ENCODE measurements around the gene NISCH. TPM values are rescaled to one million over a fixed set of nuclear protein-coding genes. Genes with fewer than 3 reads are reported as not detected.

Gene NISCH
- total and polyA plus RNA-seq, 2 donors (not counting 1 experiment from before 2014, with no cell fraction given): 130 to 169 TPM

- Histone ChIP-seq H4K20me1 (ENCODE audit: control insufficient read depth, insufficient read depth, low read length, poor library complexity, severe bottlenecking) (no peaks in the 10 kb centered on the region), H3K27me3 (replicated peaks in 1 of 4; ENCODE audit: control extremely low read depth in 1 of 4, control insufficient read depth in 3 of 4, insufficient read depth in 4 of 4, low read length in 3 of 4) (no peaks in the 10 kb centered on the region), H2AFZ (ENCODE audit: insufficient read depth, low read depth, low read length, poor library complexity, severe bottlenecking) (no peak overlapping the region), H3K4me3 (ENCODE audit: control extremely low read depth in 1 of 5, extremely low read depth in 1 of 5, insufficient read depth in 1 of 5, low read depth in 2 of 5, low read length in 4 of 5) (no peak overlapping the region), H3K79me2 (ENCODE audit: control insufficient read depth, insufficient read depth, low read length) (no peaks in the 10 kb centered on the region), H3K36me3 (replicated peaks in 1 of 2; ENCODE audit: control extremely low read depth in 1 of 2, control insufficient read depth in 1 of 2, extremely low read depth in 1 of 2, insufficient read depth in 2 of 2, low read length in 1 of 2) (no peaks in the 10 kb centered on the region), H3K9ac (ENCODE audit: low read length) (no peak overlapping the region), H3K9me3 (ENCODE audit: control extremely low read depth in 1 of 3, control insufficient read depth in 2 of 3, insufficient read depth in 1 of 3, low read length in 2 of 3) (no peaks in the 10 kb centered on the region), H3K4me2 (replicated peaks; ENCODE audit: low read depth, low read length, poor library complexity, severe bottlenecking) (no peak overlapping the region), H3K27ac (ENCODE audit: low read length in 2 of 2) (no peak overlapping the region), H3K4me1 (ENCODE audit: control insufficient read depth in 2 of 2, insufficient read depth in 2 of 2, low read length in 2 of 2) (no peaks in the 10 kb centered on the region)
- Mint-ChIP-seq H3K27ac (no peak overlapping the region), H3K27me3 (no peaks in the 10 kb centered on the region), H3K9me3 (ENCODE audit: insufficient read depth) (no peaks in the 10 kb centered on the region), H3K4me1 (no peaks in the 10 kb centered on the region), H3K4me3 (no peak overlapping the region)
- CTCF ChIA-PET: interaction anchor here (0.8 kb wide), 1 partner anchor 23 kb away, joined by 4 read pairs; no protein-coding TSS in a partner anchor
- intact Hi-C loops (cut with micrococcal nuclease): no loop called here
- TF ChIP-seq CTCF (IDR thresholded peaks at IDR 0.05): no peak
- TF ChIP-seq EZH2 (IDR thresholded peaks at IDR 0.05; ENCODE audit: borderline replicate concordance, insufficient read depth, low read depth, low read length, poor library complexity, severe bottlenecking): no peak
- DNase-seq: no peak
- ATAC-seq (ENCODE audit: low read depth): no peak
- WGBS (ENCODE audit: insufficient coverage): 96% methylated on average over 31 of the region's 32 CpGs
- POLR2A ChIA-PET: no interaction called here
Observed at GRCh38 chr3:52435246-52436101, 19.9 kb upstream of the NISCH start.

- POLR2A ChIA-PET: no interaction called here
- CTCF ChIA-PET: no interaction called here
- H3K9me3 Mint-ChIP-seq (ENCODE audit: insufficient read depth): no peaks in the 10 kb centered on the region
Observed at GRCh38 chr3:52436500-52437149, 18.8 kb upstream of the NISCH start.

More at GRCh38 chr3:52436500-52437149, 18.8 kb upstream of the NISCH start:
- H3K79me2 ChIP-seq (ENCODE audit: control insufficient read depth, insufficient read depth, low read length): no peaks in the 10 kb centered on the region
- no peaks in the 10 kb centered on the region for H3K27me3 ChIP-seq (replicated peaks in 1 of 4; ENCODE audit: control extremely low read depth in 1 of 4, control insufficient read depth in 3 of 4, insufficient read depth in 4 of 4, low read length in 3 of 4)
- H3K9ac ChIP-seq (ENCODE audit: low read length): no peak overlapping the region
- H3K4me1 Mint-ChIP-seq: no peaks in the 10 kb centered on the region
- no peaks in the 10 kb centered on the region for H3K9me3 ChIP-seq (ENCODE audit: control extremely low read depth in 1 of 3, control insufficient read depth in 2 of 3, insufficient read depth in 1 of 3, low read length in 2 of 3)
- no peak overlapping the region for H3K4me3 ChIP-seq (ENCODE audit: control extremely low read depth in 1 of 5, extremely low read depth in 1 of 5, insufficient read depth in 1 of 5, low read depth in 2 of 5, low read length in 4 of 5)
- intact Hi-C loops (cut with micrococcal nuclease): no loop called here
- H3K27ac Mint-ChIP-seq: no peak overlapping the region
- H3K36me3 ChIP-seq (replicated peaks in 1 of 2; ENCODE audit: control extremely low read depth in 1 of 2, control insufficient read depth in 1 of 2, extremely low read depth in 1 of 2, insufficient read depth in 2 of 2, low read length in 1 of 2): no peaks in the 10 kb centered on the region
- no peak overlapping the region for H3K4me2 ChIP-seq (replicated peaks; ENCODE audit: low read depth, low read length, poor library complexity, severe bottlenecking)
- no peaks in the 10 kb centered on the region for H4K20me1 ChIP-seq (ENCODE audit: control insufficient read depth, insufficient read depth, low read length, poor library complexity, severe bottlenecking)
- no peaks in the 10 kb centered on the region for H3K4me1 ChIP-seq (ENCODE audit: control insufficient read depth in 2 of 2, insufficient read depth in 2 of 2, low read length in 2 of 2)
- TF ChIP-seq EZH2 (IDR thresholded peaks at IDR 0.05; ENCODE audit: borderline replicate concordance, insufficient read depth, low read depth, low read length, poor library complexity, severe bottlenecking) (no peak), CTCF (IDR thresholded peaks at IDR 0.05) (no peak)
- H3K27me3 Mint-ChIP-seq: no peaks in the 10 kb centered on the region
- no peak overlapping the region for H3K27ac ChIP-seq (ENCODE audit: low read length in 2 of 2)
- WGBS (ENCODE audit: insufficient coverage): 92% methylated on average over 12 of the region's 13 CpGs
- DNase-seq (no peak), ATAC-seq (ENCODE audit: low read depth) (no peak)
- H2AFZ ChIP-seq (ENCODE audit: insufficient read depth, low read depth, low read length, poor library complexity, severe bottlenecking): no peak overlapping the region
- H3K4me3 Mint-ChIP-seq: no peak overlapping the region
